ENCODE data around the gene CHMP1A.

Gene CHMP1A

GRCh38 chr16:89641458-89642119, 15.9 kb downstream of the CHMP1A start:
- Histone ChIP-seq H3K18ac (ENCODE audit: low read length) (no peak overlapping the region), H2BK15ac (replicated peaks; ENCODE audit: low read depth) (no peak overlapping the region), H3K9ac (ENCODE audit: low read length) (no peak overlapping the region), H3K4me1 (ENCODE audit: control insufficient read depth, low read depth, low read length) (no peaks in the 10 kb centered on the region), H3K56ac (ENCODE audit: low read length) (no peak overlapping the region), H3K27ac (ENCODE audit: low read depth, low read length) (no peak overlapping the region), H4K8ac (ENCODE audit: low read depth, low read length) (no peak overlapping the region), H3K4me2 (ENCODE audit: low read length) (no peak overlapping the region), H2AK5ac (ENCODE audit: low read length) (no peak overlapping the region), H2BK120ac (ENCODE audit: low read depth, low read length) (no peak overlapping the region), H3K36me3 (ENCODE audit: control insufficient read depth, insufficient read depth, low read length) (peaks cover 6% of the 10 kb centered on the region), H3K79me1 (ENCODE audit: low read length) (no peaks in the 10 kb centered on the region), H4K5ac (ENCODE audit: low read length) (no peak overlapping the region), H3K23ac (ENCODE audit: low read length) (no peak overlapping the region), H3K4me3 (ENCODE audit: low read length) (no peak overlapping the region), H2BK5ac (ENCODE audit: low read length) (no peak overlapping the region), H3K4ac (ENCODE audit: low read depth, low read length) (no peak overlapping the region), H3K27me3 (ENCODE audit: insufficient read depth, low read length, poor library complexity) (no peaks in the 10 kb centered on the region), H3K79me2 (ENCODE audit: control insufficient read depth, insufficient read depth, low read length) (no peaks in the 10 kb centered on the region)
- no CpG with 5 or more reads among the region's 14 CpGs for WGBS (ENCODE audit: extremely low coverage, insufficient coverage, low lambda C conversion rate)
- no peak for DNase-seq

DNA sequence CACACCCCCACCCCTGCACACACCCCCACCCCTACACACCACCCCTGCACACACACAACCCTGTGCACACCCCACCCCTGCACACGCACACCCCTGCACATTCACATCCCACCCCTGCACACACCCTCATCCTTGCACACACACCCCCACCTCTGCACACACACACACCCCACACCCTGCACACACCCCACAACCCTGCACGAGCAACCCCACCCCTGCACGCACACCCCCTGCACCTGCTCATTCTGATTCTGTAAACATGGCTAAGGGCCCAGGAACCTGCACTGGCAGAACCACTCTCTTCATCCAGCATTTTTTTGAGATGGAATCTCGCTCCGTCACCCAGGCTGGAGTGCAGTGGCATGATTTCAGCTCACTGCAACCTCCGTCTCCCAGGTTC, 18.1 kb downstream of the CHMP1A start:
- Histone ChIP-seq H4K8ac (ENCODE audit: low read depth, low read length) (no peak overlapping the region), H3K4ac (ENCODE audit: low read depth, low read length) (no peak overlapping the region), H2BK5ac (ENCODE audit: low read length) (no peak overlapping the region), H3K4me1 (ENCODE audit: control insufficient read depth, low read depth, low read length) (no peaks in the 10 kb centered on the region), H3K27me3 (ENCODE audit: insufficient read depth, low read length, poor library complexity) (no peaks in the 10 kb centered on the region), H2BK120ac (ENCODE audit: low read depth, low read length) (no peak overlapping the region), H3K4me2 (ENCODE audit: low read length) (no peak overlapping the region), H4K5ac (ENCODE audit: low read length) (no peak overlapping the region), H3K27ac (ENCODE audit: low read depth, low read length) (no peak overlapping the region), H3K36me3 (ENCODE audit: control insufficient read depth, insufficient read depth, low read length) (peaks cover under 1% of the 10 kb centered on the region), H3K9ac (ENCODE audit: low read length) (no peak overlapping the region), H2BK15ac (replicated peaks; ENCODE audit: low read depth) (no peak overlapping the region), H3K79me2 (ENCODE audit: control insufficient read depth, insufficient read depth, low read length) (no peaks in the 10 kb centered on the region), H3K4me3 (ENCODE audit: low read length) (no peak overlapping the region), H3K56ac (ENCODE audit: low read length) (no peak overlapping the region), H3K18ac (ENCODE audit: low read length) (no peak overlapping the region), H3K79me1 (ENCODE audit: low read length) (no peaks in the 10 kb centered on the region), H2AK5ac (ENCODE audit: low read length) (no peak overlapping the region), H3K23ac (ENCODE audit: low read length) (no peak overlapping the region)
- DNase-seq, result no peak
- WGBS (ENCODE audit: extremely low coverage, insufficient coverage, low lambda C conversion rate), result no CpG with 5 or more reads among the region's 6 CpGs

DNA sequence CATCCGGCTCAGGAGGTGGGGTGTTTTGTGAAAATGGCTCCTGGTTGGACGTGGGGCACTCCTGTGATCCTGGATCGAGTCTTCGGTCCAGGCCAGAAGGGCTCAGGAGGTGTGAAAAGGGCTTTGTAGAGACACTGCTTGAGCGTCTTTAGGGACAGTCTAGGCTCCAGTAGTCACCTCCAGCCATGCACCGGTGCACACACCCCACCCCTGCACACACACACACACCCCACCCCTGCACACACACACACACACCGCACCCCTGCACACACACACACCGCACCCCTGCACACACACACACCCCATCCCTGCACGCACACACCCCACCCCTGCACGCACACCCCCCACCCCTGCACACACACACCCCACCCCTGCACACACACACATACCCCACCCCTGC, 19.1 kb downstream of the CHMP1A start:
- H3K79me2 ChIP-seq (ENCODE audit: control insufficient read depth, insufficient read depth, low read length), result no peaks in the 10 kb centered on the region
- H3K4me2 ChIP-seq (ENCODE audit: low read length), result no peak overlapping the region
- H3K36me3 ChIP-seq (ENCODE audit: control insufficient read depth, insufficient read depth, low read length), result no peaks in the 10 kb centered on the region
- H2BK120ac ChIP-seq (ENCODE audit: low read depth, low read length), result no peak overlapping the region
- no peaks in the 10 kb centered on the region for H3K4me1 ChIP-seq (ENCODE audit: control insufficient read depth, low read depth, low read length)
- H2BK5ac ChIP-seq (ENCODE audit: low read length), result no peak overlapping the region
- H3K27me3 ChIP-seq (ENCODE audit: insufficient read depth, low read length, poor library complexity), result no peaks in the 10 kb centered on the region
- H4K8ac ChIP-seq (ENCODE audit: low read depth, low read length), result no peak overlapping the region
- no CpG with 5 or more reads among the region's 10 CpGs for WGBS (ENCODE audit: extremely low coverage, insufficient coverage, low lambda C conversion rate)
- no peak overlapping the region for H2AK5ac ChIP-seq (ENCODE audit: low read length)
- no peak overlapping the region for H3K56ac ChIP-seq (ENCODE audit: low read length)
- no peaks in the 10 kb centered on the region for H3K79me1 ChIP-seq (ENCODE audit: low read length)
- no peak overlapping the region for H3K23ac ChIP-seq (ENCODE audit: low read length)
- no peak overlapping the region for H3K4ac ChIP-seq (ENCODE audit: low read depth, low read length)
- no peak overlapping the region for H4K5ac ChIP-seq (ENCODE audit: low read length)
- DNase-seq, result no peak
- no peak overlapping the region for H3K4me3 ChIP-seq (ENCODE audit: low read length)
- H2BK15ac ChIP-seq (replicated peaks; ENCODE audit: low read depth), result no peak overlapping the region
- H3K18ac ChIP-seq (ENCODE audit: low read length), result no peak overlapping the region
- no peak overlapping the region for H3K9ac ChIP-seq (ENCODE audit: low read length)
- H3K27ac ChIP-seq (ENCODE audit: low read depth, low read length), result no peak overlapping the region

GRCh38 chr16:89637379-89637778, 20.1 kb downstream of the CHMP1A start:
- WGBS (ENCODE audit: extremely low coverage, insufficient coverage, low lambda C conversion rate), result no CpG with 5 or more reads among the region's 10 CpGs
- H3K18ac ChIP-seq (ENCODE audit: low read length), result no peak overlapping the region

DNA sequence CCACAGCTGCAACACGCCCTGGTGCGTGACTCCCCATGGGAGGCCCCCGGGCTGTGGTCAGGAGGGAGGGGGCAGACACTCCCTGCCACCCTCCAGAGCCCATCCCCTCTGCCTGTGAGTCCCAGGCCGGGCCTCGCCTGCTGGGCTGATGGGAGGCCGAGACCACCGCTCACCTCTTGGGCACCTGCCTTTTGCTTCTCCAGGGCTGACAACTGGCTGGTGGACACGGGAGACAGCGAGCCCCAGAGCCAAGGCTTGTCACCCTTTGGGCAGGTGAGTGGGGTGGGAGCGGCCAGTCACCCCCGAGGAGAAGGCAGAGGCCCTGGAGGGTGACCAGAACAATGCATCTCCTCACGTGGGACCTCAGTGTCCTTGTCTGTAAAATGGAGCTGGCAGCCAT, 20.8 kb downstream of the CHMP1A start:
- no peaks in the 10 kb centered on the region for H3K36me3 ChIP-seq (ENCODE audit: control insufficient read depth, insufficient read depth, low read length)
- DNase-seq, result no peak
- no CpG with 5 or more reads among the region's 12 CpGs for WGBS (ENCODE audit: extremely low coverage, insufficient coverage, low lambda C conversion rate)

More at GRCh38 chr16:89637379-89637778, 20.1 kb downstream of the CHMP1A start:
- Histone ChIP-seq H3K9ac (ENCODE audit: low read length) (no peak overlapping the region), H3K23ac (ENCODE audit: low read length) (no peak overlapping the region), H4K8ac (ENCODE audit: low read depth, low read length) (no peak overlapping the region), H3K27ac (ENCODE audit: low read depth, low read length) (no peak overlapping the region), H3K36me3 (ENCODE audit: control insufficient read depth, insufficient read depth, low read length) (no peaks in the 10 kb centered on the region), H3K27me3 (ENCODE audit: insufficient read depth, low read length, poor library complexity) (no peaks in the 10 kb centered on the region), H4K5ac (ENCODE audit: low read length) (no peak overlapping the region), H3K4me3 (ENCODE audit: low read length) (no peak overlapping the region), H3K4me2 (ENCODE audit: low read length) (no peak overlapping the region), H2BK15ac (replicated peaks; ENCODE audit: low read depth) (no peak overlapping the region), H3K79me1 (ENCODE audit: low read length) (no peaks in the 10 kb centered on the region), H3K4me1 (ENCODE audit: control insufficient read depth, low read depth, low read length) (no peaks in the 10 kb centered on the region), H2BK5ac (ENCODE audit: low read length) (no peak overlapping the region), H2AK5ac (ENCODE audit: low read length) (no peak overlapping the region), H2BK120ac (ENCODE audit: low read depth, low read length) (no peak overlapping the region), H3K56ac (ENCODE audit: low read length) (no peak overlapping the region), H3K79me2 (ENCODE audit: control insufficient read depth, insufficient read depth, low read length) (no peaks in the 10 kb centered on the region), H3K4ac (ENCODE audit: low read depth, low read length) (no peak overlapping the region)
- no peak for DNase-seq

More for the DNA sequence above, 20.8 kb downstream of the CHMP1A start:
- H2BK120ac ChIP-seq (ENCODE audit: low read depth, low read length), result no peak overlapping the region
- no peaks in the 10 kb centered on the region for H3K4me1 ChIP-seq (ENCODE audit: control insufficient read depth, low read depth, low read length)
- no peak overlapping the region for H3K23ac ChIP-seq (ENCODE audit: low read length)
- no peak overlapping the region for H2BK15ac ChIP-seq (replicated peaks; ENCODE audit: low read depth)
- H3K27ac ChIP-seq (ENCODE audit: low read depth, low read length), result no peak overlapping the region
- H3K18ac ChIP-seq (ENCODE audit: low read length), result no peak overlapping the region
- H4K5ac ChIP-seq (ENCODE audit: low read length), result no peak overlapping the region
- no peaks in the 10 kb centered on the region for H3K27me3 ChIP-seq (ENCODE audit: insufficient read depth, low read length, poor library complexity)
- no peaks in the 10 kb centered on the region for H3K79me2 ChIP-seq (ENCODE audit: control insufficient read depth, insufficient read depth, low read length)
- no peak overlapping the region for H3K4me2 ChIP-seq (ENCODE audit: low read length)
- H3K79me1 ChIP-seq (ENCODE audit: low read length), result no peaks in the 10 kb centered on the region
- no peak overlapping the region for H2AK5ac ChIP-seq (ENCODE audit: low read length)
- no peak overlapping the region for H3K9ac ChIP-seq (ENCODE audit: low read length)
- no peak overlapping the region for H4K8ac ChIP-seq (ENCODE audit: low read depth, low read length)
- no peak overlapping the region for H3K56ac ChIP-seq (ENCODE audit: low read length)
- H3K4me3 ChIP-seq (ENCODE audit: low read length), result no peak overlapping the region
- no peak overlapping the region for H2BK5ac ChIP-seq (ENCODE audit: low read length)
- H3K4ac ChIP-seq (ENCODE audit: low read depth, low read length), result no peak overlapping the region

Measured in mesendoderm (in vitro differentiated cells).